H1 (cell line): ENCODE measurements around the gene KLF16. TPM values are rescaled to one million over a fixed set of nuclear protein-coding genes. Genes with fewer than 3 reads are reported as not detected.

Source experiments
- CREB1 ChIP-seq: IDR thresholded peaks from 2 replicates; pipeline ENCODE4 v1.6.1; 2012; ENCODE audit warnings: inconsistent platforms
- CTBP2 ChIP-seq: IDR thresholded peaks from 2 replicates; pipeline ENCODE4 v1.7.0; 2011; ENCODE audit warnings: borderline replicate concordance, mild to moderate bottlenecking, moderate library complexity, mixed read lengths, low read length; ENCODE audit not compliant: insufficient read depth, insufficient read length
- EGR1 ChIP-seq: IDR thresholded peaks from 2 replicates; pipeline ENCODE4 v1.6.1; 2011; ENCODE audit warnings: low read depth, low read length, borderline replicate concordance
- EP300 ChIP-seq, 2 experiments: IDR thresholded peaks; 1 replicate in 1 of 2; 2 replicates in 1 of 2; pipeline ENCODE4 v1.6.1; 2011 to 2012; ENCODE audit warnings: low read depth in 2 of 2, low read length in 2 of 2, mild to moderate bottlenecking in 2 of 2, borderline replicate concordance in 1 of 2, inconsistent platforms in 1 of 2, moderate library complexity in 1 of 2
- FOSL1 ChIP-seq: IDR thresholded peaks from 2 replicates; pipeline ENCODE4 v1.6.1; 2011; ENCODE audit warnings: mild to moderate bottlenecking, low read depth, low read length, moderate library complexity; ENCODE audit not compliant: insufficient read depth
- GABPA ChIP-seq: IDR thresholded peaks from 2 replicates; pipeline ENCODE4 v1.6.1; 2011; ENCODE audit warnings: mild to moderate bottlenecking, low read length, moderate library complexity, borderline replicate concordance; ENCODE audit not compliant: insufficient read depth
- JUND ChIP-seq: IDR thresholded peaks from 2 replicates; pipeline ENCODE4 v1.6.1; 2011; ENCODE audit warnings: mild to moderate bottlenecking, improper control_type of control experiment, low read length
- KDM1A ChIP-seq: fragments of 200-600, 300-600 bp; sonication (generic); IDR thresholded peaks from 2 replicates; pipeline ENCODE4 v1.7.1; 2016; ENCODE audit warnings: mild to moderate bottlenecking, low read length, borderline replicate concordance
- RAD21 ChIP-seq, 2 experiments: IDR thresholded peaks in 1 of 2; conservative IDR thresholded peaks in 1 of 2; 2 replicates each; pipeline ENCODE4 v1.6.1; 2011; ENCODE audit warnings: low read depth in 2 of 2, low read length in 2 of 2, improper control_type of control experiment in 1 of 2, inconsistent platforms in 1 of 2, mild to moderate bottlenecking in 1 of 2, moderate library complexity in 1 of 2
- RBBP5 ChIP-seq: IDR thresholded peaks from 2 replicates; pipeline ENCODE4 v1.7.1; 2012; ENCODE audit warnings: low read depth, mild to moderate bottlenecking, inconsistent platforms, low read length, moderate library complexity, borderline replicate concordance
- SAP30 ChIP-seq: fragments of 300-600 bp; sonication (generic); IDR thresholded peaks from 2 replicates; pipeline ENCODE4 v1.7.1; 2012; ENCODE audit warnings: low read length, moderate library complexity, mild to moderate bottlenecking, inconsistent platforms; ENCODE audit not compliant: insufficient read depth, insufficient replicate concordance
- SIN3A ChIP-seq, 2 experiments: IDR thresholded peaks in 1 of 2; conservative IDR thresholded peaks in 1 of 2; 2 replicates each; pipeline ENCODE4 v1.6.1; 2011 to 2012; ENCODE audit warnings: low read length in 2 of 2, improper control_type of control experiment in 1 of 2, low read depth in 1 of 2, mild to moderate bottlenecking in 1 of 2
- SIRT6 ChIP-seq: IDR thresholded peaks from one replicate; pipeline ENCODE4 v1.7.1; 2012; ENCODE audit warnings: low read length, inconsistent platforms
- TEAD4 ChIP-seq: IDR thresholded peaks from 2 replicates; pipeline ENCODE4 v1.6.1; 2012; ENCODE audit warnings: low read depth, low read length, inconsistent platforms, mixed read lengths
- USF2 ChIP-seq: IDR thresholded peaks from 2 replicates; pipeline ENCODE4 v1.6.1; 2011; ENCODE audit warnings: low read length, improper control_type of control experiment
- YY1 ChIP-seq: IDR thresholded peaks from 2 replicates; pipeline ENCODE4 v1.6.1; 2011; ENCODE audit warnings: low read depth, mild to moderate bottlenecking, low read length
- ZNF274 ChIP-seq: IDR thresholded peaks from 2 replicates; pipeline ENCODE4 v1.7.0; 2012; ENCODE audit warnings: low read length, borderline replicate concordance; ENCODE audit errors: extremely low read depth
- polyA plus RNA-seq, 7 experiments: library from polyadenylated mRNA; depleted of rRNA in 3 of 7; stranded (reverse) in 5 of 7; unstranded in 2 of 7; fragments of >200 nt in 5 of 7; fragments of 200-250 nt in 2 of 7; gene quantifications; 1 replicate in 5 of 7; 2 replicates in 1 of 7; 4 replicates in 1 of 7; pipeline versions ENCODE4 v1.2.1 to v1.2.3, GENCODE V29; 2011 to 2013; ENCODE audit warnings: missing spikeins in 2 of 7, mixed read lengths in 2 of 7
- total RNA-seq: library from RNA; stranded (reverse); fragmentation: NEBNext Ultra II Directional; extraction: Animal tissue kit (Norgen Biotek cat#: 25700); gene quantifications from 2 replicates; pipeline ENCODE4 v1.2.1, GENCODE V29; 2021
- TF ChIP-seq, protein P1 (sequence below): IDR thresholded peaks from 2 replicates; pipeline ENCODE4 v1.6.1; 2012; ENCODE audit warnings: inconsistent platforms

The KLF16 gene
- total and polyA plus RNA-seq, 2 of the 8 experiments (the other 6 are each of a cell fraction or from before 2014, with no cell fraction given) = 14.3 to 45.9 TPM

- TF ChIP-seq USF2 (peak; percentile 90), EP300 (IDR thresholded peaks at IDR 0.05; ENCODE audit: borderline replicate concordance in 1 of 2, low read depth in 2 of 2, low read length in 2 of 2) (peak; percentile 21 to 68; a peak in 2 of 3 replicates), CTBP2 (no peak), GABPA (peak; percentile 84; the same call in 1 of the 2 replicates), EGR1 (no peak), CREB1 (peak; percentile 66; the same call in 1 of the 2 replicates), YY1 (peak; percentile 38; the same call in 1 of the 2 replicates), SIRT6 (no peak), RBBP5 (no peak), KDM1A (peak; percentile 49; the same call in 1 of the 2 replicates), SIN3A (conservative IDR thresholded peaks at IDR 0.05 in 1 of 2, IDR thresholded peaks at IDR 0.05 in 1 of 2; ENCODE audit: low read depth in 1 of 2, low read length in 2 of 2) (peak; percentile 20 to 68; a peak in 2 of 4 replicates), RAD21 (IDR thresholded peaks at IDR 0.05 in 1 of 2, conservative IDR thresholded peaks at IDR 0.05 in 1 of 2; ENCODE audit: low read depth in 2 of 2, low read length in 2 of 2) (peak in 1 of 2 experiments; percentile 46; a peak in 2 of 4 replicates), JUND (0 out of 2 replicates have a peak, but pooled peaks have one; percentile 8), SAP30 (no peak), ZNF274 (no peak), FOSL1 (0 out of 2 replicates have a peak, but pooled peaks have one; percentile 24), TEAD4 (no peak)
- TF ChIP-seq, protein P1, sequence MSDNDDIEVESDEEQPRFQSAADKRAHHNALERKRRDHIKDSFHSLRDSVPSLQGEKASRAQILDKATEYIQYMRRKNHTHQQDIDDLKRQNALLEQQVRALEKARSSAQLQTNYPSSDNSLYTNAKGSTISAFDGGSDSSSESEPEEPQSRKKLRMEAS = peak; percentile 84
These were observed 9.9 kb downstream of the KLF16 start (continued) for GRCh38 chr19:1853295-1854038.
